ENCODE results near the gene SLC8A2. TPM values are rescaled to one million over a fixed set of nuclear protein-coding genes. Genes with fewer than 3 reads are reported as not detected.

Gene SLC8A2
- total RNA-seq, 1 donor from 2014 or later, result not detected

DNA sequence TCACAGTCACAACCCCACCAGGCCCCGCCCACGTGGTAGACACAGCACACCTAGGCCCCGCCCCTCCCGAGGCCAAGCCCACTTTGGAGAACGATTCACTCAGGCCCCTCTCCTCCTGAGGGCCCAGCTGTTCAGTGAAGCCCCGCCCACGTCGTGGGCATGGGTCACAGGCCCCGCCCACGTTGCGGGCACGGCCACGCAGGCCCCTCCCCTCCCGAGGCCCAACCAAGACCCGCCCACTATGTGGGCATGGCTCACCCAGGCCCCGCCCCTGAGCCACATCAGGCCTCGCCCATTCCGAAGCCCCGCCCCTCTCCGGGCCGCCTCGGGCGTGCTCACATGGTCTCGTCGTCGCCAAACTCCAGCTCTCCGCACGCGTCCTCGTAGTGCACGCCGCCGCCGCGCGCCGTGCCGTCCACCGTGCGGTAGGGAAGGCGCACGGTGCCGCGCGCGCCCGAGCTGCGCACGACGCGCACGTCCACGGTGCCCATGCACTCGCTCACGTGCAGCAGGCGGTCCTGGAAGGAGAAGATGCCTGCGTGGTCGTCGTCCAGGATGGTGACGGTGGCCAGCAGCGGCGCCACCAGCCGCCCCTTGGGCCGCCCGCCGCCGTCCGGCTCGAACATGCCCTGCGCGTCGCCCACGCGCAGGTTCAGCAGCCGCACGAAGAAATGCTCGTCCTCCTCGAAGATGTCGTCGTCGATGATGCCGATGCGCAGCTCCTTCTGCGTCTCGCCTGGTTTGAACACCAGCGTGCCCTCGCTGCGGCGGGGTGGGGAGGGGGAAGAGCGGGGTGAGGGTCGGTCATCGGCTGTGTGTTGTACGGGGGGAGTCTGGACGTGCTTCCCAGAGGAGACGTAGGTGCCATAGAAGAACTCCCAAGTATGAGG is 24.0 kb downstream of the SLC8A2 start:
- intact Hi-C loops (cut with micrococcal nuclease), result loop anchor here (1.0 kb wide), 1 partner anchor 19 kb away; no protein-coding TSS in a partner anchor
- peaks cover 41% of the 10 kb centered on the region for H3K4me1 Mint-ChIP-seq
- H3K4me3 Mint-ChIP-seq, result peak overlapping the region; percentile 75
- H3K27me3 Mint-ChIP-seq, result peaks cover 68% of the 10 kb centered on the region
- peak overlapping the region; percentile 16 for H3K27ac Mint-ChIP-seq
- H3K36me3 Mint-ChIP-seq (ENCODE audit: low read depth), result no peaks in the 10 kb centered on the region
- peaks cover 5% of the 10 kb centered on the region for H3K9me3 Mint-ChIP-seq
- DNase-seq, result peak; percentile 92

DNA sequence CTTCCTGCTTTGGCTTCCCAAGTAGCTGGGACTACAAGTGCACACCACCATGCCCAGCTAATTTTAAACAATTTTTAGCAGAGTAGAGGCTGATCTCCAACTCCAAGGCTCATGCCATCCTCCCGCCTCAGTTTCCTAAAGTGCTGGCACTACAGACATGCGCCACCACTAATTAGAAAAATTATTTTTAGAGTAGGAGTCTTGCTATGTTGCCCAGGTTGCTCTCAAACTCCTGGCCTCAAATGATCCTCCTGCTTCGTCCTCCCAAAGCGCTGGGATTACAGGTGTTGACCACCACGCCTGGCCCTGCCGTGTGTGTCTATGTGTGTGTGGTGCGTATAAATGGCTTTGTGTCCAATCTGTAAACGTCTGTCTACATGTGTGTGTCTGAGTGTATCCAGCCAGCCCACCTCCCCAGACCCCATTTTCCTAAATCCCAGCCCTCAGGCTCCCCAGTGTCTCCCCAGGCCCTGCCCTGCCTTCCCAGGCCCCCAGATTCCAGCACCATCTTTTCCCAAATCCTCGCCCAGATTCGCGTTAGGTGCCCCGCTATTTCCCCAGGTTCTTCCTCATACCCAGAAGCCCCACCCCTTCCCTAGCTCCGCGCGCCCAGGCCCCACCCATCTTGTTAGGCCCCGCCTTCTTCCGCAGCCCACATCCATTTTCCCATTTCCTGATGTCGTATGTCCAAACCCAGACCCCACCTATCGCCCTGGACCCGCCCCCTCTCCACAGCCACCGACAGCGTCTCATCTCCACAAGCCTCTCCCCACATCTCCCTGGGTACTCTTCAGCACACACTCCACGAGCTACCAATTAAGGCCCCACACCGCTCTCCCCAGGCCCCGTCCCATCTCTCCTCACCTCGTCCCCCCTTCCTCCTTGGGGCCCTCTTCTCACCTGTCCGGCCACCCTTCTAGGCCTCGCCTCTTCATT is 24.9 kb downstream of the SLC8A2 start:
- intact Hi-C loops (cut with micrococcal nuclease), result loop anchor here (1.0 kb wide), 1 partner anchor 19 kb away; no protein-coding TSS in a partner anchor
- H3K4me1 Mint-ChIP-seq, result peaks cover 41% of the 10 kb centered on the region
- H3K27me3 Mint-ChIP-seq, result peaks cover 72% of the 10 kb centered on the region
- DNase-seq, result peak; percentile 82
- H3K9me3 Mint-ChIP-seq, result peaks cover 5% of the 10 kb centered on the region
- H3K27ac Mint-ChIP-seq, result peak overlapping the region; percentile 35
- H3K36me3 Mint-ChIP-seq (ENCODE audit: low read depth), result no peaks in the 10 kb centered on the region
- peak overlapping the region; percentile 75 for H3K4me3 Mint-ChIP-seq

GRCh38 chr19:47445937-47446402 is 25.7 kb downstream of the SLC8A2 start:
- peaks cover 5% of the 10 kb centered on the region for H3K9me3 Mint-ChIP-seq
- peak overlapping the region; percentile 27 for H3K27ac Mint-ChIP-seq
- peak; percentile 90 for DNase-seq
- H3K36me3 Mint-ChIP-seq (ENCODE audit: low read depth), result no peaks in the 10 kb centered on the region
- peak overlapping the region; percentile 70 for H3K4me3 Mint-ChIP-seq
- peaks cover 73% of the 10 kb centered on the region for H3K27me3 Mint-ChIP-seq
- intact Hi-C loops (cut with micrococcal nuclease), result no loop called here
- peaks cover 41% of the 10 kb centered on the region for H3K4me1 Mint-ChIP-seq

DNA sequence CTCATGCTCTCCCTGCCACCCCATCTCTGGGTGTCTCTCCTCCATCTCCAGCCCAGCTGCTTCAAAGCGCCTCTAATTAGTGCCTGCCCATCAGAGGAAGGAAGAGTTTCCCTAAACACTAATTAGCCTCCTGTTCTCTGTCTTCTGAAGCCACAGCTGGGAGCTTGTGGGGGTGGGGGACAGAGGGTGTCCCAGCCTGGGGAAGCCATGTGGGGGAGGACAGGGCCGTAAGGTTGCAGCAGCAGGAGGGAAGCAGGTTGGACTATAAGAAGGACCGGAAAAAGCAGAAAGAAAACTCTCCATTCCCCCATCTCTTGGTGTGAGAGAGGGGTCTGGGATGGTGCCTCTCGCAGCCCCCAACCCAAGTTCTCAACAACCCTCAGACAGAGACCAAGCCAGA is 26.2 kb downstream of the SLC8A2 start:
- Mint-ChIP-seq H3K9me3 (peaks cover 5% of the 10 kb centered on the region), H3K4me1 (peaks cover 41% of the 10 kb centered on the region), H3K27me3 (peaks cover 72% of the 10 kb centered on the region), H3K36me3 (ENCODE audit: low read depth) (no peaks in the 10 kb centered on the region), H3K27ac (peak overlapping the region; percentile 27), H3K4me3 (peak overlapping the region; percentile 70)
- DNase-seq, result no peak
- intact Hi-C loops (cut with micrococcal nuclease), result no loop called here

DNA sequence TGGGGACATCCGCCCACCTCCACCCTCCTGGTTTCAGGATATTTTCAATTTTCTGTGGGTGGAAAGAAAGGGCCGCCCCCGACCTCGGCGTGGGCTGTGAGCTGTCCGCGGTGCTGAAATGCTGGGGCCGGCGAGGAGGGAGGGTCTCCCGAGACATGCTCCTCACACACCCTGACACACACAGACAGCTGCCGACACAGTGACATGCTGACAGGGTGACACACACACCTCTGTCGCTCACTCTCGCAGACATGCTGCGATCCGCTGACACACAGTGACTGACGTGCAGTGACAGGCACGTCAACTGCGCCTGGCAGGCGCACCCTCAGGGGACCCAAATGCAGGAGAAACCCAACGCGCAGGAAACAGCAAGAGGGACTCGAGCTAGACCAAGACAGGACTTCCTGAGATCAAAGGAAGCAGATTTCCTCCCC is 27.3 kb downstream of the SLC8A2 start:
- peak overlapping the region; percentile 43 for H3K27ac Mint-ChIP-seq
- H3K9me3 Mint-ChIP-seq, result peaks cover 5% of the 10 kb centered on the region
- H3K36me3 Mint-ChIP-seq (ENCODE audit: low read depth), result no peaks in the 10 kb centered on the region
- intact Hi-C loops (cut with micrococcal nuclease), result no loop called here
- peaks cover 39% of the 10 kb centered on the region for H3K4me1 Mint-ChIP-seq
- peak overlapping the region; percentile 22 for H3K4me3 Mint-ChIP-seq
- H3K27me3 Mint-ChIP-seq, result peaks cover 66% of the 10 kb centered on the region
- DNase-seq, result peak; percentile 85

GRCh38 chr19:47443331-47443730 is 28.4 kb downstream of the SLC8A2 start:
- H3K27me3 Mint-ChIP-seq, result peaks cover 62% of the 10 kb centered on the region
- no peak overlapping the region for H3K4me3 Mint-ChIP-seq
- intact Hi-C loops (cut with micrococcal nuclease), result no loop called here

GRCh38 chr19:47438793-47439220 is 32.9 kb downstream of the SLC8A2 start:
- Mint-ChIP-seq H3K4me3 (no peak overlapping the region), H3K27ac (no peak overlapping the region), H3K27me3 (peaks cover 40% of the 10 kb centered on the region), H3K4me1 (peaks cover 34% of the 10 kb centered on the region), H3K9me3 (no peaks in the 10 kb centered on the region), H3K36me3 (ENCODE audit: low read depth) (no peaks in the 10 kb centered on the region)
- no peak for DNase-seq
- intact Hi-C loops (cut with micrococcal nuclease), result no loop called here

More at GRCh38 chr19:47443331-47443730, 28.4 kb downstream of the SLC8A2 start:
- peaks cover 5% of the 10 kb centered on the region for H3K9me3 Mint-ChIP-seq
- no peak overlapping the region for H3K27ac Mint-ChIP-seq
- no peaks in the 10 kb centered on the region for H3K36me3 Mint-ChIP-seq (ENCODE audit: low read depth)
- H3K4me1 Mint-ChIP-seq, result peaks cover 44% of the 10 kb centered on the region
- DNase-seq, result no peak

DNA sequence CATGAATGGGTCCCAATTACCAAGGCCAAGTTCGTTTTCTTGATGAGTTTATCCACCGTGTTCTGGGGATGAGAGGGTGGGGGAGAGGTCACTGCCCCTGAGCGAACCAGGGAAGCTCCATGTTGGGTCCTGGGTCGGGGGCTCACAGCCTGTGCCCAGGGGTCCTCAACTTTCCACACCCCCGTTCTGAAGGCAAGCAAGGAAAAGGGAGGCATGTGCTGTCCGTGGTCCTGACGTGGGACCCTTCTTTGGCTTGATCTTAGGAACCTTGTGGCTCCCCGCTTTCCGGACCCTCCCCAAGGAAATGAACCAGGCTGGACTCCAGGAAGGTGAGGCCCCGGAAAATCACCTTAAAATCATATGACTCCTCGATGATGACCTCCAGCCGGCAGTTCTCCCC is 34.2 kb downstream of the SLC8A2 start:
- intact Hi-C loops (cut with micrococcal nuclease), result loop anchor here (2.0 kb wide), 2 partner anchors 45 to 173 kb away; no protein-coding TSS in a partner anchor
- Mint-ChIP-seq H3K4me3 (no peak overlapping the region), H3K4me1 (peaks cover 30% of the 10 kb centered on the region), H3K27ac (no peak overlapping the region), H3K36me3 (ENCODE audit: low read depth) (no peaks in the 10 kb centered on the region), H3K27me3 (peaks cover 29% of the 10 kb centered on the region), H3K9me3 (no peaks in the 10 kb centered on the region)
- DNase-seq, result no peak

DNA sequence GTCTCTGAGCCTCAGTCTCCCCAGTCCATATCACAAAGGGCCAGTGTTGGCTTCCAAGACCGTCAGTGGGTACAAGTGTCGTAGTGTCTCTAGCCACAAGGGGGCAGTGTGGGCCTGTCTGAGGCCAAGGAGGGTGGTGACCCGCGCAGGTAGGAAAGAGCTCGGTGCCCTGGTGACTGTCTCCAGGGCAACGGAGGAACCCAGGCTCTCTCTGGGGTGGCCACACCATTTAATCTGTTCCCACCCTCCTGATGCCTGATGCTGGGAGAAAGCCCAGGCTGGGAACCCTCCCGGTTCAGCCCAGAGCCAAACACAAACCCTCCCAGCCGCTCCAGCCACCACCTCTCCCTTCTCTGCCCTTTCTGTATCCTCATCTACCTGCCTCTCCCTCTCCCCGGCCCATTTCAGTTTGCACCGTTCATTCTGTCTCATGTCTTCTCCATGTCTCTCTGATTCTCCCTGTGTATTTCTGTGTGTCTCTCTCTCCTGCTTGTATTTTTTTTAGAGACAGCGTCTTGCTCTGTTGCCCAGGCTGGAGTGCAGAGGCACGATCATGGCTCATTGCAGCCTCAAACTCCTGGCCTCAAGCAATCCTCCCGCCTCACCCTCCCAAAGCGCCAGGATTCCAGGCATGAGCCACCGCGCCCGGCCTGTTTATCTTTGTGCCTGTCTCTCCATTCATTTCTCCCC is 34.8 kb downstream of the SLC8A2 start:
- H3K4me1 Mint-ChIP-seq, result peaks cover 34% of the 10 kb centered on the region
- peak overlapping the region; percentile 19 for H3K4me3 Mint-ChIP-seq
- peaks cover 1% of the 10 kb centered on the region for H3K36me3 Mint-ChIP-seq (ENCODE audit: low read depth)
- no peaks in the 10 kb centered on the region for H3K9me3 Mint-ChIP-seq
- H3K27me3 Mint-ChIP-seq, result peaks cover 24% of the 10 kb centered on the region
- DNase-seq, result peak; percentile 95
- intact Hi-C loops (cut with micrococcal nuclease), result loop anchor here (1.0 to 2.0 kb wide), 5 partner anchors 46 to 270 kb away; partner anchors contain the start of gene NAPA
- H3K27ac Mint-ChIP-seq, result peak overlapping the region; percentile 19

- no peaks in the 10 kb centered on the region for H3K9me3 Mint-ChIP-seq
- H3K36me3 Mint-ChIP-seq (ENCODE audit: low read depth), result peaks cover 4% of the 10 kb centered on the region
- no peak overlapping the region for H3K27ac Mint-ChIP-seq
- no peak overlapping the region for H3K4me3 Mint-ChIP-seq
- intact Hi-C loops (cut with micrococcal nuclease), result loop anchor here (1.0 to 2.0 kb wide), 5 partner anchors 47 to 271 kb away; partner anchors contain the start of gene NAPA
- DNase-seq, result no peak
- H3K4me1 Mint-ChIP-seq, result peaks cover 37% of the 10 kb centered on the region
- peaks cover 19% of the 10 kb centered on the region for H3K27me3 Mint-ChIP-seq
Measured at GRCh38 chr19:47435883-47436417, 35.7 kb downstream of the SLC8A2 start.

DNA sequence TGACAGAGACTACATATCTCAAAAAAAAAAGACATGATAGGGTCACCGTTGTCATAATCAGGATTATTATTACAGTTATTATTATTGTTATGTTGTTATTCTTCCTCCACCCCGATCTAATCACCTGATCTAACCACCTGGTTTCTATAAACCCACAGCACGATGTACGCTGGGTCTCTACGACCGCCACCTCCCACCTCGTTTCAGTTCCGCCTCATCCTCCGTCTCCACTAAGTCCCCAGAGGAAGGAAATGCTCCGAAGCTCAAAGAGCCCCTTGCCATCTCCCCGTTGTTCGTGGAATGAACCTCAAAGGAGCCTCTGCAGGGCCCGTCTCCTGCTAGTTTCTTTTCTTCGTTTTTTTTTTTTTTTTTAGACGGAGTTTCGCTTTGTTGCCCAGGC is 36.5 kb downstream of the SLC8A2 start:
- peak; percentile 78 for DNase-seq
- H3K4me1 Mint-ChIP-seq, result peaks cover 39% of the 10 kb centered on the region
- no peaks in the 10 kb centered on the region for H3K9me3 Mint-ChIP-seq
- intact Hi-C loops (cut with micrococcal nuclease), result no loop called here
- H3K36me3 Mint-ChIP-seq (ENCODE audit: low read depth), result peaks cover 4% of the 10 kb centered on the region
- H3K27me3 Mint-ChIP-seq, result peaks cover 17% of the 10 kb centered on the region
- H3K4me3 Mint-ChIP-seq, result no peak overlapping the region
- no peak overlapping the region for H3K27ac Mint-ChIP-seq

DNA sequence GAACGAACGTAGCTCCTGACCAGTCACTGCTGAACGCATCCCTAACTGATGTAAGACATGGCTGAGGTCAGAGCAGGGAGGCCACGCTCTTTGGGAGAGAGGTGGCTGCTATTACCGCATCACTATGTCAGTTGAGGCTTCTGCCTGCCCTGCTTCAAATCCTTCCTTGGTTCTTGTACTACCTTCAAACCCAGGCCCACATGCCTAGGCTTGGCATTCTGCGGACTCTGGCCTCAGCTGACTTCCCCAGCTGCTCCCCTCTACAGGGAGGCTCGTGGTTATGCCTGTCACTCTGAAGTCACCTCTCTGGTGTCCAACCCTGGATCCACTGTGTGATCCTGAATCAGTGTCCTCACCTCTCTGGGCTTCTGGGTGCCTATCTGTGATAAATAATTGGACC is 37.6 kb downstream of the SLC8A2 start:
- Mint-ChIP-seq H3K27me3 (peaks cover 13% of the 10 kb centered on the region), H3K4me1 (peaks cover 44% of the 10 kb centered on the region), H3K27ac (no peak overlapping the region), H3K4me3 (no peak overlapping the region), H3K36me3 (ENCODE audit: low read depth) (peaks cover 4% of the 10 kb centered on the region), H3K9me3 (no peaks in the 10 kb centered on the region)
- no peak for DNase-seq
- intact Hi-C loops (cut with micrococcal nuclease), result no loop called here

DNA sequence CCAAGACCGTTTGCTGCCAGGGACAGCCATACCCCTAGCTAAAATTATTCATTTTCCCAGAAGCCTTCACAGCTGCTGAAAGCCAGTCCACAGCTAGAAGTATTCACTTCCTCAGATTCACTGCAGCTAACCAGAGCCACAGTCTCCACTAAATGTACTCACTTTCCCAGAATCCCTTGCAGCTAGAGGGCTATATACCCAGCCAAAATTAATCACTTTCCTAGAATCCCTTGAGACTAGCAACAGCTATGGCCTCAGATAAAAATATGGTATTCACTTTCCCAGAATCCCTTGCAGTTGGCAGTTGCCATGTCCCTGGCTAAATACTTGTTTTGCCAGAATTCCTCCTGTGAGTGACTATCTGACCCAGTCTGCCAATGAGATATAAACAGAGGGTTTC is 38.6 kb downstream of the SLC8A2 start:
- intact Hi-C loops (cut with micrococcal nuclease), result no loop called here
- no peaks in the 10 kb centered on the region for H3K9me3 Mint-ChIP-seq
- peaks cover 8% of the 10 kb centered on the region for H3K27me3 Mint-ChIP-seq
- H3K4me3 Mint-ChIP-seq, result no peak overlapping the region
- H3K27ac Mint-ChIP-seq, result no peak overlapping the region
- H3K36me3 Mint-ChIP-seq (ENCODE audit: low read depth), result peaks cover 4% of the 10 kb centered on the region
- peaks cover 39% of the 10 kb centered on the region for H3K4me1 Mint-ChIP-seq
- DNase-seq, result no peak
